NCI-H187 treated with DMSO at 0.1 percent for 48 hours (cell line): ENCODE measurements around the gene ABHD1.

Experiments used
- DNase-seq: peaks from one replicate; lab custom pipeline; 2025; lab: John Stamatoyannopoulos, UW

ABHD1 gene

DNA sequence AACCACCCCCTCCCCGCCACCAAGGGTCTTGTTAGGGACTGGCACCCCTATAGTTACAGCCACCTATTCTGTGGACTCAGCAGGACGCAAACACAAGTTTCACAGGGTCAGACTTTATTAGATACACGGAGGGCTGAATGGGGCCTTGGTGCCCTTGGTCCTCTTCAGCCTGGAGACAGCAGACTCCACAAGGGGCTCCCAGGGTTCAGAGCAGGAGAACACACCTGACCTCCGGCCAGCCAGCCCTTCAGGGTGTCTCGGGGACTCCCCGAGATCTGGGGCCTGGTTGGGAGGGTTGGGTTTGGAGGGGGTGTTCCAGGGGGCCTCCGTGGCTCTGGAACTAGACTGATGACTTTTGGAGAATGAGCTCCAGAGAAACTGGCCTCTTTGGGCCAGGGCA, 13.1 kb downstream of the ABHD1 start:
- DNase-seq, result no peak

DNA sequence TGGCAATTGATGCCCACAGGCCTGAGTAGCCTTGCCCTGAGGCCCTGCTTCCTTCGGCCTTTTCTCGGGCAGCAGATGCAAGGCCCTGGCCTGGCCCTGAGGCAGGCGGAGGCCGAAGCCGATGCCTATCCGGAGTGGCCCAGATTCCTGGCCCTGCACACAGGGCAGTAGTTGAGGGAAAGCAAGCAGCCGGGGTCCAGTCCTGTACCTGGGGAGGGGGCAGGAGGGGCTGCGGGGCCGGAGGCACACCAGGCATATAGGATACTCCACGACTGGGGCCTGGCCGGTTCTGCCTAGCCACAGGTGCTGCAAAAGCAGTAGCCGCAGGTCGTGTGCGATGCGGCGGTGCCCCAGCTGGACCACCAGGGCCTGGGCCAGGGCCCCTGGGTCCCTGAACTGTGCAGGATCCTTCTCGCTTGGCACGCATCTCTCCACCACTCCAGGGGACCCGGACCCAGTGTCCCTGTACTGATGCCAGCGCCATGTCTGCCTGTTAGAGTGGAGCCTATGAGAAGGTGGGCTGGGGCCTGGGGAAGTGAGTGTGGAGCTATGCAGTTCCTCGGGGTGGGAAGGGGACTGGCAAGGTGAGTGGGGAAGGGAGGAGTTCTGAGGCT, 13.8 kb downstream of the ABHD1 start:
- no peak for DNase-seq

DNA sequence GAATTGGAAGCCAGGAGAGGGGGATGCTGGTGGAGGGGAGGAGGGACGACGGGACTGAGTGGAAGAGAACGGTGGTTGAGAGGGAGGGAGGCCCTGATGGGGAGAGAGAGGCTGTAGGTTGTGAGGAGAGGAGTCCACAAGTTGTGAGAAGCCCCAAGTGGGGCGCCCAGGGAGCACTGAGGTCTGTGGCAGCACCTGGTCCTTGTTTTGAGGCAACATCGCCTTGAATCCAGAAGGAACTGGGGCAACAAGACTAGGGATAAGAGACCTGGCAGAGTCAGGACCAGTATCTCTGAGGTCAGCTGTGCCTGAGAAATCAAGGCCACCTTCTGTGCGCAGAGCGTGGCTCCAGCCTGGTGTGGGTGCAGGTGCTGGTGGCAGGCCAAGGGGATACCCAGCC, 14.5 kb downstream of the ABHD1 start:
- DNase-seq, result no peak

DNA sequence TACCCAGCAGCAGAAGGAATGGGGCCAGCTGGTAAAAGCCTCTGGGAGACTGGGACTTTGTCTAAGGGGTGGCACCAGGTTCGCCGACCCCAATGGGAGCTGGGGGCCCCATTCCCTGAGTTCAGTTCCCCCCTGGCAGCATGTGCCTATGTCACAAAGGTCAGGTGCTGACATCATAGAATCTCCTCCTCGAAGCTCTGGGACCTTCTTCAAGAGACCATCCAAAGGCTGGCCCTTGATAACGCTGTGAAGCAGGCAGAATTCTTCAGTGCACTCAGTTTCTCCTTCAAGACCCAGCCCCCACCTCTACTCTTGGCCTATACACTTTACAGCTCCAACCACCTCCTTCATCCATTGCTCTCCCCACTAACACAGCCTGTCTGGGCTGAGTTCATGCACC, 15.7 kb downstream of the ABHD1 start, which contains the start of gene PRR30:
PRR30 (minus strand) TSS at position 101 of the 400 bp plus-strand sequence. CDS start 1,081 bp downstream, outside the sequence.
- DNase-seq, result no peak

DNA sequence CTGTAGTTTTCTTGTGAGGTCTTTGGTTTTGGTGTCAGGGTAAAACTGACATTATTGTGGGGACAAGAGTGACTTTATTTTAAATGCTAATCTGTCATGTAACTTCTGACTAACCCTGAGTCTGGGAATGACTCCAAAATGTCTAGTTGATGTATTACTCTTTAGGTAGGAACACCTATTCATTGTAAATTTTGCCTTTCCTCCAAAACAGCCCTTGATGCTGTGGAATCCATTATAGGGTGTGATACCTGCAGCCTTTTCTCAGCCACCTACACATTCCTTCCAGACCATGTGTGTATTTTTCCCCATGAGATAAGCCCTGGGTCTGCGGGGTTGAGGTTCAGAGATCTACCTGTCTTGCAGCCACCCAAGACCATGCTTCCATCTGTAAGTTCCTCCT, 19.7 kb downstream of the ABHD1 start:
- DNase-seq, result no peak

DNA sequence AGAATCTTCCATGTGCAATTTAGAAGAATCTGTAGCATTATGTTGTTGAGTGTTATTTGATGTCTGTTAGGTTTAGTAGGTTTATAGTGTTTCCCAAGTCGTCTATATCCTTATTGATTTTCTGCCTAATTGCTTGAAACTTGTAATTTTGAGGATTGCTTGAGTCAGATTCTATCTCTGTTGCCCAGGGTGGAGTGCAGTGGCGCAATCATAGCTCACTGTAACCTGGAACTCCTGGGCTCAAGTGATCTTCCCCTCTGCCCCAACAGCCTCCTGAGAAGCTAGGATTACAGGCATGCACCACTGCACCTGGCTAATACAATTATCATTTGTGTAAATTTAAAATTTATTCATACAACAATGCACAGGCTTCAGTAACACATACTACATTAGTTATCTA, 22.1 kb downstream of the ABHD1 start:
- no peak for DNase-seq

DNA sequence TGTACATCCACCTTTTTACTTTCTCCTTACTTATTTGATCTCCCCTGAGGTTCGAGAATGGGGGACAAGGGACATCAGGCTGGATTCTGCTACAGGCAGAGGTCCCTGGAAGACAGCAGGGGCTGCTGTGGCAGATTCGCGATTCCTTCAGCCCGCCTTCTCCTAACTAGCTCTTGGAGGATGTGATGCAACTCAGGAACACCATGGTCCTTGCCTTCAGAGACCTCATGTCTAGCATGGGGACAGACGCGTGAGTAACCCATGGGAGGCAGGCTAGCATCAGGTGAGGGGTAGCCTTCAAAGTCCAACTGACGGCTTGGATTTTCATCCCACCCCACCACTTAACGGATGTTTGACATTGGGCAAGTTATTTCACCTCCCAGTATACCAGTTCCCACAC, 24.3 kb downstream of the ABHD1 start:
- no peak for DNase-seq

DNA sequence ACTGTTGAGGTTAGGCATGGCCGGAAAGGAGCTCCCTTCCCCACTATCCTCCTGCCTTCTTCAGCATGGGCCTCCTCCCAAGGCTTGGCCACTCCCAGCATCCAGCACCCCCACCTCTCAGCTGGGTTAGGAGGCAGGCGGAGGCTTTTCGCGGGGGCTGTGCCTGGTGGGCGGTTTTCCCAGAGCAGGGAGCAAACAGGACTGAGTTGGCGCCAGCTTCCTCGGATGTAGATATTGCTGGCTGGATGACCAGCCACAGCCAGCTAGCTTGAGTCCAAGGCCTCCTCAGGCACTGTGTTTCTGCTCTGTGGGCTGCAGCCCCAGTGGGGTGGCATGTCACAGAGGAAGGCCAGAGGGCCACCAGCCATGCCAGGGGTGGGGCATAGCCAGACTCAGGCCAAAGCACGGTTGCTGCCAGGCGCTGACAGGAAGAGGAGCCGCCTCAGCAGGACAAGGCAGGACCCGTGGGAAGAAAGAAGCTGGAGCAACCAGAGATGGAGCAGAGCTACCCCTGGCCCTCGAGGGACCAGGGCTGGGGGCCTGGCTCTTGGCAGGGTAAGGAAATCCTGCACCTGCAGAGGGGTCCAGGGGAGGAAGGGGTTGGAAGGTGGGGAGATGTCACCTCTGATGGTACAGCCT, 25.3 kb downstream of the ABHD1 start, which contains the start of gene TCF23:
TCF23 (plus strand) TSS at position 204 of the 639 bp plus-strand sequence; CDS start at position 334, 130 bp downstream.
- DNase-seq, result no peak

DNA sequence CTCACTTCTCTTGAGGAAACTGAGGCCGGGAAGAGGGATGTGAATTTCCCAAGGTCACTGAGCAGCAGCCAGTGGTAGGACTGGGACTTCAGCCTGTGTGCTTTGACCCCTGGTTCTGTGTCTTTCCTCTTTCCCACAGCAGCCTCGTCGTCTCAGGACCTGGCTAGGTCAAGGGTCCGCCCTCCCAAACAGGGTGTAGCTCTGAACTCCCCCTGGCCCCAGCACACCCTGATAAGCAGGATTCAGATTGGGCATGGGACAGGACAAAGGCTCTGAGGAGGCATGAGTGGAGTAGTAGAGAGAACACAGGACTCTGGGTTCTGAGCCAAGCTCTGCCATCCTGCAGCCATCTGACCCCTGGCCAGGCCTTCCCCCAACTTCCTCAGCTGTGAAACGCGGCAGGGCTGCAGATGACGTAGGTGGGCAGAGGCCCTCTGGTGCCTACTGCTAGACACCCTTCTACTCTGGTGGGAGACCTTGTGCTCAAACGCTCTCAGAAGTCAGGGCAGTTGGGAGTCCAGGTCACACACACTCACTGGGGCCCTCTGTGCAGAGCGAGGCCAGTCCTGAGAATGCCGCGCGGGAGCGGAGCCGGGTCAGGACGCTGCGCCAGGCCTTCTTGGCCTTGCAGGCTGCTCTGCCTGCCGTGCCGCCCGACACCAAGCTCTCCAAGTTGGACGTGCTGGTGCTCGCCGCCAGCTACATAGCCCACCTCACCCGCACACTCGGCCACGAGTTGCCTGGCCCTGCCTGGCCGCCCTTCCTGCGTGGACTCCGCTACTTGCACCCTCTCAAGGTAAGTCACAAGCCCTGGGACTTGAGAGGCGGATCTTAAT, 26.2 kb downstream of the ABHD1 start:
- no peak for DNase-seq

DNA sequence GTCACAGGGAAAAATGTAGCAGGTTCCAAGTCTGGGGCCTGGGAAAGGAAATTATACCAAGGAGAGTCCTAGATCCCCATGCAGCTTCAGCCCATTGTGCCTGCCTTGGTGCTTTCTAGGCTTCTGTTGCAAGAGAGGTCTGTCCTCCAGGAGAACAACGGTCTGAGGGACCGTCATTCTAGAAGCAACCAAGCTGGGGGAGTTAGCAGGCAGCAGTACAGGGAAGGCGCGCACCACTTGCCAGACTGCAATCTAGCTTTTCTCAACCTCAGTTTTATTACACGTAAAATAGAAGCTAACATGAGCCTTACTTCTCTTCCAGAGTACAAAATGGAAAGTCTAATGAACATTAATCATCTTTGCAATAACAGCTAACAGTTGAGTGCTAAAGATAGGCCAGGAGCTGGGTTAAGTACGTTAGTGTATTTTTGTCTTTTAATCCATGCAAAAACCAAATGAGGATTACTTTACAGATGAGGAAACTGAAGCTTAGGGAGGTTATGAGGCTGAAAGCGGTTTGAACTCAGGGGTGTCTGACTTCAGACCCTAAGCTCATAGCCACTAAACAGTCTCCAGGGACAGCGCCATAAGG, 27.1 kb downstream of the ABHD1 start:
- no peak for DNase-seq

DNA sequence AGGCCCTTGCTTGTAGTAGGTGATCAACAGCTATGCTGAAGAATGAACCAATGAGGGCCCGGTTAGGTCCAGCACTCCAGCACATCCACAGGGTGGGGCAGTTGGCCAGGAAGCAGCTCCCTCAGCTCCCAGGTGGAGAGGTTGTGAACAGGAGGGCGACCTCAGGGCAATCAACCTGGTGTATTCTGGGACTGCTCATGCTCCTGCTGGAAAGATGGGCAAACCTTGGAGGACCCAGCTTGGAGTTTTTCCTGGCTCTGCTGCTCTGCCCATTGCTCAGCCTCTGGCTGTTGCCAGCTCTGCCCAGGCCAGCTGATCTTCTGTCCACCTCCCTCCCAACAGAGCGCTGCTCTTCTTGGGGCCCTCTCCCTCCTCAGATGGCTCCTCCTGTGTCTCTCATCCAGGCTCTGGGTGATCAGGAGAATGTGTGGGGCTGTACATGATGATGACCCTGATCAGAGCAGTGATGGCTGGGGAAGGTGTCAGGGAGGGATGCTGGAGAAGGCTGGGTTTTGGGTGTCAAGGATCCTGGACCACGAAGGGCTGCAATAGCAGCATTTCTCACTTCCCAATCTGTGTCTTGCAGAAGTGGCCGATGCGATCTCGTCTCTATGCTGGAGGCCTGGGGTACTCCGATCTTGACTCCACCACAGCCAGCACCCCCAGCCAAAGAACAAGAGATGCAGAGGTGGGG, 28.6 kb downstream of the ABHD1 start:
- DNase-seq, result no peak

DNA sequence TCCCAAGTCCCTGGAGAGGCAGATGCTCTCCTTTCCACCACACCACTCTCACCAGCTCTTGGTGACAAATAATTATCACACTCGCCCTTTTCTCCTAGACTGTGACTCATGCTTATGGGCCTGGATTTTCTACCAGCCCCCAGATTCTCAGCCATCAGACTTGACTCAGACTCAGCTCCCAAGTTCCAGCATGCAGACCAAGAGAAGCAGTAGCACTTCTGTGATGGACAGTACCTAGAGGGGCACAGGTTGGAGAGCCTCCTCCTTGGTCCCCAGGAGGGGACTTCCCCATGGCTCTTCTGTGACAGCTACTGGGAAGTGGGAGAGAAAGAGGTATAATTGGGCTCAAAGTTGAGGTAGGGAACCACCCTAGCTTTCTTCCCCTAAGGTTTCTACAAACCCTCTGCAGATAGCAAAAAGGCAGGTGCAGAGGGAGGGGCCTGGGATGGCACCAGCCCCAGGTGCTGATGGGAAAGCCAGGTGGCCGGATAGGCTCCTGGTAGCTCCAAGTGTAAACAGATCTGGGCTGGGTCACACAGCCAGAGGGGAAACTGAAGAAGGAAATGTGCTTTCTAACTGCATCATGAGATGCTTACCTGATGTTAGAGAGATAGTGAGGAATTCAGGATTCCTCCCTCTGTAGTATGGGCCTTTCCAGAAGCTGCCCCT, 29.3 kb downstream of the ABHD1 start:
- DNase-seq, result peak; percentile 62

DNA sequence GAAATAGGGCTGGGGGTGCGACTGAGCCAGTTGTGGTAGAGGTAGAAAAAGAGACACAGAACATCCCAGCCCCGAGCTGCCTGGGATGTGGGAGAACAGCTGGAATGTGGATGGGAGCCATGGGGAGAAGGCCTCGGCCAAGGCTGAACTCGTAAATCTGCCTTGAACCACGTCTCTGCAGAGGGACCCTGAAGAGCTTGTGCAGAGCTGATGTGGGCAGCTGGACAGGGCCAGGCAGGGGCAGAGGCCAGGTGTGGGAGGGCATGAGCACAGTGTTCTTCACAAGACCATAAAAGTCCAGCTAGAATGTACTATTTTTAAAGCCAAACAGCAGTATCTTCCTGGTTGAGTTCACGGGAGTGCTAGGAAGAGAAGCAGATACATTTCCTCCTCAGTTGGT, 30.9 kb downstream of the ABHD1 start:
- DNase-seq, result no peak

DNA sequence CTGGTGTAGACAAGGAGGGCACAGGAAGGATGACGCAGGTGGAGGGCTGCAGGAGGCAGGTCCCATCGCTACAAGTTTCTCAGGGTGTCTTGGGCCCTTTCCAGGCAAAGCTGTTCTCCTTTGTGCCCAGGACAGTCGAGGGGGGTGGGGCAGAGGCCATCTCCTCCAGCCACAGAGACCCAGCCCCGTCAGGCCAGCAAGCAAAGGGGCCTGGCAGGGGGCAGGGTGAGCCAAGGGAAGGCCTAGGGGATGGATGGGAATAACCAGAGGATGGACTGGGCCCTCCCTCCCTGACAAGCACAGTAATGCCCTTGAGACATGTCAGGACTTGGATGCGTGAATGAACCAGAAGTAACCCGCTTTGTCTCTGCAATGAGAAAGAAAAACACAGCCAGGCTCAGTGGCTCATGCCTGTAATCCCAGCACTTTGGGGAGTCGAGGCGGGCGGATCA, 31.5 kb downstream of the ABHD1 start:
- no peak for DNase-seq

DNA sequence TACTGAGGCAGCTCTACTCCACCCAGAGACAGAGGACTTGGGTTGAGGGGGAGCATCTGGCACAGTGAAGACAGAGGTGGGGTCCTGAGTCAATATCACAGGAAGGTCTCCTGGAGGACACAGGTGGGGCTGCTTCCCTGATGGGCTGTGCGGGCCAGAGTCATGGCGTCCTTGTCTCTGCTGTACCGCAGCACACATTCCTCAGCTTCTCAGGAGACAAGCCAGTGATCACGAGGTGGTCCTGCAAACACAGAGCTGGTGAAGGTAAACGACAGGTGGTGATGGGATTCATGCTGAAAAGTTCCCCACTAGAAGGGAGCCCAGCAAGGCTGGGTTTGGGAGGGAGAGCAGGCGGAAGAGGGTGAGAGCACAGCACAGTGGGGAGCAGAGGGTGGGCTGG, 34.9 kb downstream of the ABHD1 start:
- DNase-seq, result no peak

DNA sequence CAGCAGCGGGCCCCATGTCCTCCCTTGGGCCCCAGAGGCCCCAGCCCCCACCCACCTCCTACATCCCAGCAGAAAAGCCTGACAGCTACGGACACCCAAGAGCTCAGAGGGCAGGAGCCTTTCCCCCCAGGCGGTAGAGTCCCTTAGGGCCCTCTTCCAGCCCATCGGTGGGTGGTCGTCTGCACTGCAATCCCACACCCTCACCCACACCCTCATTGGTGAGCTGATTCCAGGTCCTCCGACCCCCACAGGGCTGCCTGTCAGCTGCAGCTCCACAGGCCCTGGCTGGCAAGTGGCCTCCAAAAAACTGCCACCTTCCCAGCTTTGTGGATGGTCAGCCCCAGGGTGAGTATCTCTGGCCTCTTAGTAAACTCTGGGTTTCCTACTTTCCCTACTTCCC, 35.7 kb downstream of the ABHD1 start:
- no peak for DNase-seq

DNA sequence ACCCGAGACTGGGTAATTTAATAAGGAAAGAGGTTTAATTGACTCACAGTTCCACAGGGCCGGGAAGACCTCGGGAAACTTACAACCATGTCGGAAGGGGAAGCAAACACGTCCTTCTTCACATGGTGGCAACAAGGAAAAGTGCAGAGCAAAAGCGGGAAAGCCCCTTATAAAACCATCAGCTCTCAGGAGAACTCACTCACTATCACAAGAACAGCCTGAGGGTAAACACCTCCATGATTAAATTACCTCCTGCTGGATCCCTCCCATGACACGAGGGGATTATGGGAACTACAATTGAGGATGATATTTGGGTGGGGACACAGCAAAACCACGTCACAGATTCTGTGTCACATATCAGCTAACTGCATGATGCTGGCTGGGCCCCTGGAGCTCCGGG, 36.6 kb downstream of the ABHD1 start:
- DNase-seq, result no peak

DNA sequence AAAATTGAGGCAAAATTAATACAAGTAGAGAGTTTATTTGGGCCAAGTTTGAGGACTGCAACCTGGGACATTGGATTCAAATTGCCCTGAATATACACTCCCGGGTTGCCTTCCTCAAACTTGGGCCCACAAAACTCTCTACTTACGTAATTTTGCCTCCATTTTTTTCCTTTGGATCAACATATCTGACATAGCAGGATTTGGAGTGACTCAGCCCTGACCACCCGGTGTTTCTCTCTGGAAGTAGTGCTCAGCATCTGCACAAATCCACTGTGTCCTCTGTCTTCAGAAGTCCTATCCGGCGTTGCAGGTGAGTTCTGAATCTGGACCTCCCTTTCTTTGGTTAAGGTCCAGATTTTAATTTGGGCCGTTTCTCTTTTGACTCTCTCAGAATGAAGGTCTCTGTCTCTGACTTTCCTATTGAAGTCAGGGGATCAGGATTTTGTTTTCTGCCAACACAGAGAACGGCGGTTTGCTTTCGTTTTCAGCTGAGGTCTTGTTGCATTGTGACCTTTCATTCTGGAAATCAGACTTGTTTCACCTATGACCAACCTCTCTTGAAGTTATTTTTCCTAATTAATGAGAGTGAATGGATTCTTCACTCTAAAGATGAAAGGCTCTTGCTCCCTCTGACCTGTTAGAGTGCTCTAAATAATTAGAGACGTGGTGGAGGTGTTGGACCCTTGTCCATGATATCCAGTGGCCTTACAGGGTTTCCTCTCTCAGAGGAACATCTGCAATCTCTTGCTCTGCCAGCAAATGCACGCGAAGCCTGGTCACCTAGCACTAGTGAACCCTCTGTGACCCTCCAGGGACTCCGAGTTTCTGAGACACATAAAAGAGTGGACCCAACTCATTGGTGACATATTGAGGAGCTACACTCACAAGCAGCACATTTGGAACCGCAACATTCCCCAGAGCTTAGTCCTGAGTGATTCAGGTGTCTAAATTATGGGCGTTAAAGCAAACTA, 38.8 kb downstream of the ABHD1 start:
- no peak for DNase-seq

DNA sequence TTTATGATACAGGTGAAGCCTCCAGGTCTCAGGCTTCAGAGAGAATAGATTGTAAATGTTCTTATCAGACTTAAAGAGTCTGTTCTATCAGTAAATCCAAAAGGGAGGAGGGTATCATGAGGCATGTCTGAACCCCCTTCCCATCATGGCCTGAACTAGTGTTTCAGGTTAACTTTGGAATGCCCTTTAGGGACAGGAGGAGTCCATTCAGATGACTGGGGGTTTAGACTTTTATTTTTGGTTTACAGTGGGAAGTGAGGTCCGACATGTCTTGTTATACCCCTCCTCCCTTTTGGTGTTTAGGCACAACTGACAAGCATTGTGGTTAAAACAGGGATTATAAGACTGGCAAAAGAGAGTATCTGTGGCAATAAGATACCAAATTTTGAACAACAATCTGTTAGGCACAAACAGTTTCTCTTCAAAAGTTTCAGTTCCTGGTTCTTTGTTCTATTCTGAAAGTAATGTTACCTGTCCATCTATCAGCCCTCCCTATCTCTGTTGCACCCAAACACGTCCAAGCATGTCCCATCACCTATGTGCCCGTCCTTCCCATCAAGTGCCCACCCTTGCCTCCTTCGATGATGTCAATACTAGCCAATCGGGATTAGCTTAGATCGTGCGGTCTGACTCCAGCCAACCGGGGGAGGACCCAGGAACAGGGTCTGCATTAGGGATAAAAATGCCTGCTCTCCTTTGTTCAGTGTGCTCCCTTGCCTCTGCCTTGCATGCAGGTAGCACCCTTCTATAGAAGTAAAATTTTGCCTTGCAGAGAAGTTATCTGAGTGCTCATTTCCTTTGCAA, 41.5 kb downstream of the ABHD1 start:
- no peak for DNase-seq
